ENCODE measurements around the gene PERM1.

GRCh38 chr1:960363-961131, 21.3 kb downstream of the PERM1 start, which contains the start of gene KLHL17:
- TF ChIP-seq EZH2 (IDR thresholded peaks at IDR 0.05; ENCODE audit: insufficient read depth, poor library complexity, severe bottlenecking), result no peak
- TF ChIP-seq EZH2phosphoT487 (IDR thresholded peaks at IDR 0.05; ENCODE audit: insufficient read depth, low read depth), result no peak

All from GM23248 (cell line).